Loucy (cell line): ENCODE data around the gene TMED7.

Experiments used
- H2AFZ ChIP-seq: fragments of 200-600 bp; sonication (generic); 2 replicates; pipeline ENCODE4 v1.6.0; 2016; ENCODE audit warnings: antibody characterized with exemption, mild to moderate bottlenecking, low read length, moderate library complexity
- H3F3A ChIP-seq: fragments of 200-600 bp; 2 replicates; pipeline ENCODE4 v1.6.0; 2016; ENCODE audit warnings: antibody characterized with exemption, low read depth, mild to moderate bottlenecking
- H3K27me3 ChIP-seq: fragments of 200-600 bp; sonication (generic); 2 replicates; pipeline ENCODE4 v1.6.1; 2014; ENCODE audit warnings: low read length, mild to moderate bottlenecking; ENCODE audit not compliant: insufficient read depth, poor library complexity, severe bottlenecking
- H3K36me3 ChIP-seq: fragments of 200-600 bp; sonication (generic); 2 replicates; pipeline ENCODE4 v1.6.1; 2016; ENCODE audit warnings: low read length; ENCODE audit not compliant: insufficient read depth
- H3K4me1 ChIP-seq: fragments of 200-600 bp; sonication (generic); 2 replicates; pipeline ENCODE4 v1.5.1; 2014; ENCODE audit warnings: low read length, mild to moderate bottlenecking; ENCODE audit not compliant: insufficient read depth, poor library complexity, severe bottlenecking
- H3K4me2 ChIP-seq: fragments of 200-600 bp; sonication (generic); 2 replicates; pipeline ENCODE4 v1.6.0; 2014; ENCODE audit warnings: antibody characterized with exemption, low read length, low read depth, mild to moderate bottlenecking; ENCODE audit not compliant: poor library complexity, severe bottlenecking
- H3K4me3 ChIP-seq: fragments of 200-600 bp; sonication (generic); 2 replicates; pipeline ENCODE4 v1.5.1; 2014; ENCODE audit warnings: low read length, mild to moderate bottlenecking, mixed read lengths; ENCODE audit not compliant: poor library complexity, severe bottlenecking
- H3K79me2 ChIP-seq: fragments of 200-600 bp; sonication (generic); 2 replicates; pipeline ENCODE4 v1.6.1; 2014; ENCODE audit warnings: low read length; ENCODE audit not compliant: insufficient read depth
- H3K9ac ChIP-seq: fragments of 200-600 bp; sonication (generic); 2 replicates; pipeline ENCODE4 v1.6.0; 2014; ENCODE audit warnings: mild to moderate bottlenecking, low read depth, low read length, moderate library complexity; ENCODE audit not compliant: poor library complexity, severe bottlenecking
- H3K9me2 ChIP-seq: fragments of 200-600 bp; sonication (generic); replicated peaks from 2 replicates; pipeline ENCODE4 v1.6.1; 2016; ENCODE audit warnings: low read depth, low read length, mixed read lengths
- H3K9me3 ChIP-seq: fragments of 200-600 bp; sonication (generic); 2 replicates; pipeline ENCODE4 v1.6.1; 2014; ENCODE audit warnings: mild to moderate bottlenecking, antibody characterized with exemption, low read length, low read depth; ENCODE audit not compliant: insufficient read depth
- H4K20me1 ChIP-seq: fragments of 200-600 bp; sonication (generic); 2 replicates; pipeline ENCODE4 v1.6.0; 2014; ENCODE audit warnings: antibody characterized with exemption, low read length, mild to moderate bottlenecking; ENCODE audit not compliant: insufficient read depth, poor library complexity, severe bottlenecking
- CTCF ChIP-seq: fragments of 200-600 bp; sonication (generic); conservative IDR thresholded peaks from 2 replicates; pipeline ENCODE4 v1.5.1; 2014; ENCODE audit warnings: mild to moderate bottlenecking, antibody characterized with exemption, low read length
- EZH2phosphoT487 ChIP-seq: fragments of 200-600 bp; IDR thresholded peaks from 2 replicates; pipeline ENCODE4 v1.6.1; 2018; ENCODE audit warnings: antibody characterized with exemption, mild to moderate bottlenecking, moderate library complexity, borderline replicate concordance

The TMED7 gene

GRCh38 chr5:115666023-115666422 lies 40.2 kb upstream of the TMED7 start:
- no peak overlapping the region for H3K4me2 ChIP-seq
- H3K27me3 ChIP-seq: no peaks in the 10 kb centered on the region
- H3K4me1 ChIP-seq: no peaks in the 10 kb centered on the region
- no peaks in the 10 kb centered on the region for H4K20me1 ChIP-seq
- H3K9me2 ChIP-seq: no peaks in the 10 kb centered on the region
- H3K9me3 ChIP-seq: no peaks in the 10 kb centered on the region
- H3K36me3 ChIP-seq: no peaks in the 10 kb centered on the region
- no peaks in the 10 kb centered on the region for H3K79me2 ChIP-seq
- TF ChIP-seq CTCF (no peak), EZH2phosphoT487 (no peak)
- no peaks in the 10 kb centered on the region for H3F3A ChIP-seq
- no peak overlapping the region for H2AFZ ChIP-seq
- no peak overlapping the region for H3K4me3 ChIP-seq
- no peak overlapping the region for H3K9ac ChIP-seq

- TF ChIP-seq CTCF (no peak), EZH2phosphoT487 (no peak)
- Histone ChIP-seq H3K27me3 (no peaks in the 10 kb centered on the region), H3F3A (no peaks in the 10 kb centered on the region), H3K9me3 (no peaks in the 10 kb centered on the region), H3K4me2 (no peak overlapping the region), H2AFZ (no peak overlapping the region), H3K4me3 (no peak overlapping the region), H4K20me1 (no peaks in the 10 kb centered on the region), H3K9ac (no peak overlapping the region), H3K9me2 (no peaks in the 10 kb centered on the region), H3K36me3 (no peaks in the 10 kb centered on the region), H3K79me2 (no peaks in the 10 kb centered on the region), H3K4me1 (no peaks in the 10 kb centered on the region)
Measured at GRCh38 chr5:115661563-115661962, 35.7 kb upstream of the TMED7 start.

- no peaks in the 10 kb centered on the region for H3K79me2 ChIP-seq
- H3K27me3 ChIP-seq: no peaks in the 10 kb centered on the region
- no peak for TF ChIP-seq CTCF
- no peak for TF ChIP-seq EZH2phosphoT487
- H4K20me1 ChIP-seq: no peaks in the 10 kb centered on the region
- H3K9me2 ChIP-seq: no peaks in the 10 kb centered on the region
- H3K4me1 ChIP-seq: no peaks in the 10 kb centered on the region
- H3K4me2 ChIP-seq: no peak overlapping the region
- no peak overlapping the region for H2AFZ ChIP-seq
- no peak overlapping the region for H3K9ac ChIP-seq
- no peaks in the 10 kb centered on the region for H3K36me3 ChIP-seq
- no peaks in the 10 kb centered on the region for H3K9me3 ChIP-seq
- H3K4me3 ChIP-seq: no peak overlapping the region
- H3F3A ChIP-seq: no peaks in the 10 kb centered on the region
Measured at GRCh38 chr5:115661101-115661500, 35.3 kb upstream of the TMED7 start.
